Neural cell (in vitro differentiated cells): ENCODE results near the gene LPAR1. TPM values are rescaled to one million over a fixed set of nuclear protein-coding genes. Genes with fewer than 3 reads are reported as not detected.

ENCODE experiments used
- H2AFZ ChIP-seq: fragments of 200-600, 300-800 bp; sonication (generic), shearing (Covaris generic); 2 replicates; pipeline ENCODE4 v1.6.0; 2014; ENCODE audit warnings: low read depth, mild to moderate bottlenecking, antibody characterized with exemption, low read length, moderate library complexity
- H3F3A ChIP-seq: fragments of 200-600 bp; shearing (Covaris generic); 2 replicates; pipeline ENCODE4 v1.6.1; 2016; ENCODE audit warnings: mild to moderate bottlenecking, moderate library complexity, mixed read lengths, antibody characterized with exemption, low read length; ENCODE audit not compliant: insufficient read depth, poor library complexity, severe bottlenecking
- H3K27ac ChIP-seq: fragments of 200-600, 300-800 bp; sonication (generic), shearing (Covaris generic); 2 replicates; pipeline ENCODE4 v1.5.1; 2014; ENCODE audit warnings: mild to moderate bottlenecking, low read length, moderate library complexity
- H3K27me3 ChIP-seq: fragments of 300-800, 200-600 bp; sonication (generic), shearing (Covaris generic); 2 replicates; pipeline ENCODE4 v1.6.0; 2014; ENCODE audit warnings: mild to moderate bottlenecking, low read depth, low read length, moderate library complexity; ENCODE audit not compliant: insufficient read depth
- H3K36me3 ChIP-seq: fragments of 300-800, 200-600 bp; sonication (generic), shearing (Covaris generic); 2 replicates; pipeline ENCODE4 v1.5.1; 2014; ENCODE audit warnings: mild to moderate bottlenecking, antibody characterized with exemption, low read length, moderate library complexity; ENCODE audit not compliant: insufficient read depth
- H3K4me2 ChIP-seq: fragments of 300-800, 200-600 bp; sonication (generic), shearing (Covaris generic); 2 replicates; pipeline ENCODE4 v1.6.0; 2014; ENCODE audit warnings: mild to moderate bottlenecking, low read length
- H3K4me3 ChIP-seq: fragments of 300-800, 200-600 bp; sonication (generic), shearing (Covaris generic); 2 replicates; pipeline ENCODE4 v1.5.1; 2014; ENCODE audit warnings: mild to moderate bottlenecking, low read length, moderate library complexity
- H3K79me2 ChIP-seq: fragments of 200-600 bp; shearing (Covaris generic); replicated peaks from 2 replicates; pipeline ENCODE4 v1.6.0; 2014; ENCODE audit warnings: mild to moderate bottlenecking, low read length, moderate library complexity; ENCODE audit not compliant: insufficient read depth
- H3K9ac ChIP-seq: fragments of 300-800, 200-600 bp; sonication (generic), shearing (Covaris generic); 2 replicates; pipeline ENCODE4 v1.6.1; 2016; ENCODE audit warnings: mild to moderate bottlenecking, low read length, mixed read lengths
- H3K9me2 ChIP-seq: fragments of 200-600 bp; shearing (Covaris generic); 2 replicates; pipeline ENCODE4 v1.6.1; 2016; ENCODE audit warnings: mild to moderate bottlenecking, low read length, mixed read lengths; ENCODE audit not compliant: insufficient read depth
- H3K9me3 ChIP-seq: fragments of 200-600, 300-800 bp; sonication (generic), shearing (Covaris generic); 2 replicates; pipeline ENCODE4 v1.6.1; 2016; ENCODE audit warnings: mild to moderate bottlenecking, mixed run types, low read length, moderate library complexity, mixed read lengths
- H4K20me1 ChIP-seq: fragments of 200-600 bp; shearing (Covaris generic); 2 replicates; pipeline ENCODE4 v1.6.1; 2016; ENCODE audit warnings: mild to moderate bottlenecking, mixed run types; ENCODE audit not compliant: insufficient read depth
- EP300 ChIP-seq: fragments of 450-650 bp; conservative IDR thresholded peaks from 2 replicates; pipeline ENCODE4 v1.6.1; 2014; ENCODE audit warnings: antibody characterized with exemption, mild to moderate bottlenecking, moderate library complexity; ENCODE audit not compliant: poor library complexity, severe bottlenecking
- EZH2 ChIP-seq: fragments of 200-600, 300-800 bp; shearing (Covaris generic), sonication (generic); IDR thresholded peaks from 2 replicates; pipeline ENCODE4 v1.6.1; 2014; ENCODE audit warnings: antibody characterized with exemption, low read length, borderline replicate concordance, mild to moderate bottlenecking; ENCODE audit not compliant: insufficient read depth, poor library complexity, severe bottlenecking
- MXI1 ChIP-seq: fragments of 450-650 bp; conservative IDR thresholded peaks from 2 replicates; pipeline ENCODE4 v1.6.1; 2014; ENCODE audit warnings: antibody characterized with exemption, mild to moderate bottlenecking; ENCODE audit not compliant: poor library complexity, severe bottlenecking
- POLR2AphosphoS5 ChIP-seq: IDR thresholded peaks from 2 replicates; pipeline ENCODE4 v1.6.1; 2012
- RAD21 ChIP-seq: fragments of 450-650 bp; conservative IDR thresholded peaks from 2 replicates; pipeline ENCODE4 v1.6.1; 2014; ENCODE audit warnings: antibody characterized with exemption, mild to moderate bottlenecking, moderate library complexity
- SMC3 ChIP-seq: fragments of 450-650 bp; conservative IDR thresholded peaks from 2 replicates; pipeline ENCODE4 v1.6.1; 2014; ENCODE audit warnings: antibody characterized with exemption, mild to moderate bottlenecking, moderate library complexity; ENCODE audit not compliant: poor library complexity
- TAF1 ChIP-seq: IDR thresholded peaks from 2 replicates; pipeline ENCODE4 v1.6.1; 2012; ENCODE audit warnings: low read depth
- polyA plus RNA-seq: library from polyadenylated mRNA; depleted of rRNA; stranded (reverse); fragments of >200 nt; gene quantifications from 2 replicates; pipeline ENCODE4 v1.2.3, GENCODE V29; 2014
- TF ChIP-seq, protein P1 (sequence below): fragments of 450-650 bp; IDR thresholded peaks from 2 replicates; pipeline ENCODE4 v1.5.1; 2014; ENCODE audit warnings: antibody characterized with exemption, mild to moderate bottlenecking, moderate library complexity; ENCODE audit not compliant: poor library complexity, severe bottlenecking
- TF ChIP-seq, protein P2 (sequence below): IDR thresholded peaks from 2 replicates; pipeline ENCODE4 v1.6.1; 2012; ENCODE audit warnings: borderline replicate concordance

LPAR1 gene
- polyA plus RNA-seq, 1 donor from 2014 or later, result 0.54 TPM

- H3K4me3 ChIP-seq, result no peak overlapping the region
- no peaks in the 10 kb centered on the region for H3K9me2 ChIP-seq
- no peaks in the 10 kb centered on the region for H3K27me3 ChIP-seq
- H2AFZ ChIP-seq, result no peak overlapping the region
- H3K27ac ChIP-seq, result no peak overlapping the region
- H3K4me2 ChIP-seq, result no peak overlapping the region
- no peaks in the 10 kb centered on the region for H4K20me1 ChIP-seq
- TF ChIP-seq POLR2AphosphoS5, result no peak
- TF ChIP-seq, protein P1, sequence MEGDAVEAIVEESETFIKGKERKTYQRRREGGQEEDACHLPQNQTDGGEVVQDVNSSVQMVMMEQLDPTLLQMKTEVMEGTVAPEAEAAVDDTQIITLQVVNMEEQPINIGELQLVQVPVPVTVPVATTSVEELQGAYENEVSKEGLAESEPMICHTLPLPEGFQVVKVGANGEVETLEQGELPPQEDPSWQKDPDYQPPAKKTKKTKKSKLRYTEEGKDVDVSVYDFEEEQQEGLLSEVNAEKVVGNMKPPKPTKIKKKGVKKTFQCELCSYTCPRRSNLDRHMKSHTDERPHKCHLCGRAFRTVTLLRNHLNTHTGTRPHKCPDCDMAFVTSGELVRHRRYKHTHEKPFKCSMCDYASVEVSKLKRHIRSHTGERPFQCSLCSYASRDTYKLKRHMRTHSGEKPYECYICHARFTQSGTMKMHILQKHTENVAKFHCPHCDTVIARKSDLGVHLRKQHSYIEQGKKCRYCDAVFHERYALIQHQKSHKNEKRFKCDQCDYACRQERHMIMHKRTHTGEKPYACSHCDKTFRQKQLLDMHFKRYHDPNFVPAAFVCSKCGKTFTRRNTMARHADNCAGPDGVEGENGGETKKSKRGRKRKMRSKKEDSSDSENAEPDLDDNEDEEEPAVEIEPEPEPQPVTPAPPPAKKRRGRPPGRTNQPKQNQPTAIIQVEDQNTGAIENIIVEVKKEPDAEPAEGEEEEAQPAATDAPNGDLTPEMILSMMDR, result no peak
- no peak for TF ChIP-seq EZH2
- no peak for TF ChIP-seq MXI1
- TF ChIP-seq EP300, result no peak
- TF ChIP-seq TAF1, result no peak
- no peak for TF ChIP-seq RAD21
- TF ChIP-seq, protein P2, sequence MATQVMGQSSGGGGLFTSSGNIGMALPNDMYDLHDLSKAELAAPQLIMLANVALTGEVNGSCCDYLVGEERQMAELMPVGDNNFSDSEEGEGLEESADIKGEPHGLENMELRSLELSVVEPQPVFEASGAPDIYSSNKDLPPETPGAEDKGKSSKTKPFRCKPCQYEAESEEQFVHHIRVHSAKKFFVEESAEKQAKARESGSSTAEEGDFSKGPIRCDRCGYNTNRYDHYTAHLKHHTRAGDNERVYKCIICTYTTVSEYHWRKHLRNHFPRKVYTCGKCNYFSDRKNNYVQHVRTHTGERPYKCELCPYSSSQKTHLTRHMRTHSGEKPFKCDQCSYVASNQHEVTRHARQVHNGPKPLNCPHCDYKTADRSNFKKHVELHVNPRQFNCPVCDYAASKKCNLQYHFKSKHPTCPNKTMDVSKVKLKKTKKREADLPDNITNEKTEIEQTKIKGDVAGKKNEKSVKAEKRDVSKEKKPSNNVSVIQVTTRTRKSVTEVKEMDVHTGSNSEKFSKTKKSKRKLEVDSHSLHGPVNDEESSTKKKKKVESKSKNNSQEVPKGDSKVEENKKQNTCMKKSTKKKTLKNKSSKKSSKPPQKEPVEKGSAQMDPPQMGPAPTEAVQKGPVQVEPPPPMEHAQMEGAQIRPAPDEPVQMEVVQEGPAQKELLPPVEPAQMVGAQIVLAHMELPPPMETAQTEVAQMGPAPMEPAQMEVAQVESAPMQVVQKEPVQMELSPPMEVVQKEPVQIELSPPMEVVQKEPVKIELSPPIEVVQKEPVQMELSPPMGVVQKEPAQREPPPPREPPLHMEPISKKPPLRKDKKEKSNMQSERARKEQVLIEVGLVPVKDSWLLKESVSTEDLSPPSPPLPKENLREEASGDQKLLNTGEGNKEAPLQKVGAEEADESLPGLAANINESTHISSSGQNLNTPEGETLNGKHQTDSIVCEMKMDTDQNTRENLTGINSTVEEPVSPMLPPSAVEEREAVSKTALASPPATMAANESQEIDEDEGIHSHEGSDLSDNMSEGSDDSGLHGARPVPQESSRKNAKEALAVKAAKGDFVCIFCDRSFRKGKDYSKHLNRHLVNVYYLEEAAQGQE, result no peak
- TF ChIP-seq SMC3, result no peak
- no peaks in the 10 kb centered on the region for H3K9me3 ChIP-seq
- no peaks in the 10 kb centered on the region for H3K36me3 ChIP-seq
- H3K9ac ChIP-seq, result no peak overlapping the region
- H3K79me2 ChIP-seq, result no peaks in the 10 kb centered on the region
- no peaks in the 10 kb centered on the region for H3F3A ChIP-seq
Measured at GRCh38 chr9:110890416-110890815, 147.9 kb downstream of the LPAR1 start.

DNA sequence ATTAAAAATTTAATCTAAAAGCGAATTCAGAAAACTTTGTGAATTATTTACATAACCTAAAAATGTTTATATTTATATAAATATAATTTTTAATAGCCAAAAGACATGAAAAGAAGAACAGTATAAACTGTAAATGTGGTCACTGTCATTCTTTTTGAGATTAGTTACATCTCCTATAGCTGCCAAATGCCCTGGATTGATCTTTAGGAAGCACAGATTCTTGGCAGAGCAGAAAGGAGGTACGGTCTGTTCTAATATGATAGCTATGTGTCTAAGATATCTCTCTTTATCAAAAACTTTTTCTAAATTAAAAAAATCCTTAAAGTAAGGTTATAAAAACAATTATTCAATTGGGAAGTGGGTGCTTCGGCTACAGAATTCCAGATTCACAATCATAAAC, 151.0 kb downstream of the LPAR1 start:
- no peaks in the 10 kb centered on the region for H3K79me2 ChIP-seq
- no peak overlapping the region for H2AFZ ChIP-seq
- H3K27me3 ChIP-seq, result no peaks in the 10 kb centered on the region
- H3K9ac ChIP-seq, result no peak overlapping the region
- no peak overlapping the region for H3K27ac ChIP-seq
- H3K9me2 ChIP-seq, result no peaks in the 10 kb centered on the region
- H3K9me3 ChIP-seq, result no peaks in the 10 kb centered on the region
- TF ChIP-seq TAF1 (no peak), EP300 (no peak), SMC3 (no peak), EZH2 (no peak), POLR2AphosphoS5 (no peak), RAD21 (no peak)
- TF ChIP-seq, protein P2, result no peak
- H3K4me2 ChIP-seq, result no peak overlapping the region
- no peaks in the 10 kb centered on the region for H4K20me1 ChIP-seq
- H3F3A ChIP-seq, result no peaks in the 10 kb centered on the region
- no peak overlapping the region for H3K4me3 ChIP-seq
- no peaks in the 10 kb centered on the region for H3K36me3 ChIP-seq
